HepG2 (cell line): ENCODE measurements around the gene PPP1R9B. TPM values are rescaled to one million over a fixed set of nuclear protein-coding genes. Genes with fewer than 3 reads are reported as not detected.

Experiments
- ATAC-seq: fragments of 200-7000 bp; cut with Tn5 transposase; 3 replicates; pipeline ENCODE4 v1.9.1; 2020; ENCODE audit warnings: mild to moderate bottlenecking, moderate library complexity
- BruUV-seq: library from RNA; stranded (reverse); fragments of 400-500 nt; replicated peaks from 2 replicates; lab custom pipeline; 2021; lab: Mats Ljungman, UMichigan
- CTCF ChIA-PET: fragments of 300-600 bp; formaldehyde crosslinking; extraction: SDS; loops from one replicate; lab custom pipeline; 2021; ENCODE audit warnings: low total read pairs, inconsistent platforms, low intra/inter-chr PET ratio; lab: Yijun Ruan, JAX
- POLR2A ChIA-PET: fragments of 350-600 bp; sonication (Branson Sonifier 250); formaldehyde crosslinking; loops from one replicate; lab custom pipeline; 2020; ENCODE audit warnings: antibody characterized with exemption, inconsistent platforms; lab: Yijun Ruan, JAX
- DNase-seq: peaks from one replicate; pipeline ENCODE4 v3.0.0-alpha.2; 2015; ENCODE audit warnings: low spot score
- FAIRE-seq: peaks from 3 replicates; lab custom pipeline; 2011; peaks lifted over from hg19 to GRCh38; lab: Jason Lieb, UNC
- H2AFZ ChIP-seq: one replicate; pipeline ENCODE4 v1.6.1; 2011; ENCODE audit warnings: low read length, inconsistent platforms
- H3K27ac ChIP-seq: fragments of 300-600 bp; 3 replicates; pipeline ENCODE4 v1.8.0; 2011; ENCODE audit warnings: mixed run types, mild to moderate bottlenecking, mixed read lengths, low read length, inconsistent platforms; ENCODE audit not compliant: insufficient read depth; ENCODE audit errors: extremely low read length
- H3K27me3 ChIP-seq, 2 experiments: fragments of 200-600 bp in 1 of 2; 2 replicates in 1 of 2; 3 replicates in 1 of 2; pipeline versions ENCODE4 v1.6.0 to v1.8.0; 2011; ENCODE audit warnings: low read length in 2 of 2, mild to moderate bottlenecking in 2 of 2, moderate library complexity in 2 of 2, inconsistent platforms in 1 of 2; ENCODE audit not compliant: insufficient read depth in 2 of 2, control insufficient read depth in 1 of 2
- H3K36me3 ChIP-seq, 2 experiments: fragments of 200-600 bp in 1 of 2; replicated peaks in 1 of 2; 2 replicates in 1 of 2; 3 replicates in 1 of 2; pipeline versions ENCODE4 v1.5.1 to v1.8.0; 2011; ENCODE audit warnings: low read length in 2 of 2, inconsistent platforms in 1 of 2; ENCODE audit not compliant: insufficient read depth in 2 of 2, control insufficient read depth in 1 of 2
- H3K4me1 ChIP-seq: 2 replicates; pipeline ENCODE4 v1.5.1; 2012; ENCODE audit warnings: low read length, inconsistent platforms; ENCODE audit not compliant: insufficient read depth
- H3K4me2 ChIP-seq: 2 replicates; pipeline ENCODE4 v1.6.0; 2011; ENCODE audit warnings: low read depth, low read length, inconsistent platforms
- H3K4me3 ChIP-seq, 3 experiments: fragments of 200-600 bp in 1 of 3; sonication (generic), shearing (Covaris generic) in 1 of 3; replicated peaks in 1 of 3; 2 replicates each; pipeline ENCODE4 v1.5.1; 2011 to 2016; ENCODE audit warnings: low read length in 3 of 3, inconsistent platforms in 2 of 3, low read depth in 2 of 3, mild to moderate bottlenecking in 2 of 3, control low read depth in 1 of 3, mixed read lengths in 1 of 3; ENCODE audit not compliant: insufficient read depth in 1 of 3
- H3K79me2 ChIP-seq: one replicate; pipeline ENCODE4 v1.6.1; 2011; ENCODE audit warnings: low read length, inconsistent platforms; ENCODE audit not compliant: insufficient read depth
- H3K9ac ChIP-seq: 2 replicates; pipeline ENCODE4 v1.6.0; 2011; ENCODE audit warnings: mild to moderate bottlenecking, low read depth, low read length, inconsistent platforms; ENCODE audit not compliant: insufficient read depth
- H3K9me3 ChIP-seq: 2 replicates; pipeline ENCODE4 v1.5.1; 2012; ENCODE audit warnings: mild to moderate bottlenecking, low read length
- H4K20me1 ChIP-seq: 2 replicates; pipeline ENCODE4 v1.6.0; 2011; ENCODE audit warnings: inconsistent platforms, mild to moderate bottlenecking, low read length, moderate library complexity; ENCODE audit not compliant: insufficient read depth
- E2F2 ChIP-seq: sonication (generic); formaldehyde crosslinking; IDR thresholded peaks from 2 replicates; pipeline ENCODE4 v1.4.0; 2020; ENCODE audit warnings: missing genetic modification reagents, borderline replicate concordance
- EED ChIP-seq: sonication (generic); formaldehyde crosslinking; IDR thresholded peaks from 2 replicates; pipeline ENCODE4 v1.5.0; 2020; ENCODE audit warnings: mild to moderate bottlenecking, missing genetic modification reagents
- GATAD1 ChIP-seq: IDR thresholded peaks from 2 replicates; pipeline ENCODE4 v1.6.1; 2016; ENCODE audit warnings: missing genetic modification reagents, missing compliant biosample characterization
- HDAC2 ChIP-seq: sonication (generic); formaldehyde crosslinking; IDR thresholded peaks from 2 replicates; pipeline ENCODE4 v1.4.0; 2020; ENCODE audit warnings: missing genetic modification reagents
- JUN ChIP-seq: sonication (generic); formaldehyde crosslinking; IDR thresholded peaks from 2 replicates; pipeline ENCODE4 v1.4.0; 2020; ENCODE audit warnings: mild to moderate bottlenecking, missing genetic modification reagents
- KDM2A ChIP-seq: sonication (generic); formaldehyde crosslinking; IDR thresholded peaks from 2 replicates; pipeline ENCODE4 v1.4.0; 2020; ENCODE audit warnings: low read depth, missing genetic modification reagents, borderline replicate concordance
- KMT2B ChIP-seq: IDR thresholded peaks from 2 replicates; pipeline ENCODE4 v1.6.1; 2016; ENCODE audit warnings: missing genetic modification reagents, missing compliant biosample characterization
- MAFK ChIP-seq, 2 experiments: IDR thresholded peaks in 1 of 2; conservative IDR thresholded peaks in 1 of 2; 2 replicates each; pipeline ENCODE4 v1.6.1; 2011; ENCODE audit warnings: improper control_type of control experiment in 2 of 2, low read length in 2 of 2
- SKI ChIP-seq: fragments of 450-650 bp; IDR thresholded peaks from one replicate; pipeline ENCODE4 v1.6.1; 2018; ENCODE audit warnings: mild to moderate bottlenecking; ENCODE audit not compliant: partially characterized antibody
- ZNF253 ChIP-seq: sonication (generic); formaldehyde crosslinking; IDR thresholded peaks from 2 replicates; pipeline ENCODE4 v1.8.0; 2022; ENCODE audit warnings: mild to moderate bottlenecking, missing genetic modification reagents, borderline replicate concordance
- ZNF30 ChIP-seq: sonication (generic); formaldehyde crosslinking; IDR thresholded peaks from 2 replicates; pipeline ENCODE4 v1.5.0; 2020; ENCODE audit warnings: mild to moderate bottlenecking, missing genetic modification reagents
- ZNF562 ChIP-seq: sonication (generic); formaldehyde crosslinking; IDR thresholded peaks from 2 replicates; pipeline ENCODE4 v1.8.0; 2022; ENCODE audit warnings: missing genetic modification reagents, borderline replicate concordance
- ZNF800 ChIP-seq: sonication (generic); formaldehyde crosslinking; IDR thresholded peaks from 2 replicates; pipeline ENCODE4 v1.4.0; 2020; ENCODE audit warnings: missing genetic modification reagents
- WGBS: methylation state at CpG from one replicate; pipeline ENCODE4 v1.1.6; 2017; ENCODE audit warnings: low lambda C conversion rate; 5-methylcytosine and 5-hydroxymethylcytosine counted together
- in situ Hi-C: cut with HindIII; loops from 2 replicates; pipeline ENCODE4 v1.10.0; 2017; ENCODE audit warnings: low pct_unique_long_range_greater_than_20kb; ENCODE audit not compliant: extremely low pct_ligation_motif_present
- intact Hi-C: fragments of 100-400 bp; cut with micrococcal nuclease; formaldehyde crosslinking; loops from one replicate; pipeline ENCODE4 v1.10.0; 2022; ENCODE audit not compliant: unreplicated experiment
- polyA plus RNA-seq, 8 experiments: library from polyadenylated mRNA; depleted of rRNA in 3 of 8; stranded (reverse) in 7 of 8; unstranded in 1 of 8; fragments of >200 nt; fragmentation: Illumina TruSeq in 4 of 8; extraction: Trizol in 4 of 8; gene quantifications; 2 replicates each; pipeline versions ENCODE4 v1.2.1 to v1.2.3, GENCODE V29; 2011 to 2016; ENCODE audit warnings: low read depth in 4 of 8, missing spikeins in 1 of 8, mixed read lengths in 1 of 8; ENCODE audit not compliant: insufficient read depth in 1 of 8
- total RNA-seq, 5 experiments: library from RNA; depleted of rRNA; stranded (reverse); fragments of >200 nt; fragmentation: Illumina TruSeq; extraction: Trizol; gene quantifications; 2 replicates each; pipeline ENCODE4 v1.2.3, GENCODE V29; 2016; ENCODE audit warnings: low read depth in 1 of 5
- TF ChIP-seq, protein P1 (sequence below): sonication (generic); formaldehyde crosslinking; IDR thresholded peaks from 2 replicates; pipeline ENCODE4 v1.4.0; 2020; ENCODE audit warnings: missing genetic modification reagents
- TF ChIP-seq, protein P2 (sequence below): sonication (generic); formaldehyde crosslinking; IDR thresholded peaks from 2 replicates; pipeline ENCODE4 v1.8.1; 2023; ENCODE audit warnings: mild to moderate bottlenecking, missing genetic modification reagents
- TF ChIP-seq, protein P3 (sequence below): sonication (generic); formaldehyde crosslinking; IDR thresholded peaks from 2 replicates; pipeline ENCODE4 v1.4.0; 2020; ENCODE audit warnings: mild to moderate bottlenecking, missing genetic modification reagents

The PPP1R9B gene
- total and polyA plus RNA-seq, 2 of the 13 experiments (the other 11 are each of a cell fraction or from before 2014, with no cell fraction given) = 9.4 to 15.8 TPM

DNA sequence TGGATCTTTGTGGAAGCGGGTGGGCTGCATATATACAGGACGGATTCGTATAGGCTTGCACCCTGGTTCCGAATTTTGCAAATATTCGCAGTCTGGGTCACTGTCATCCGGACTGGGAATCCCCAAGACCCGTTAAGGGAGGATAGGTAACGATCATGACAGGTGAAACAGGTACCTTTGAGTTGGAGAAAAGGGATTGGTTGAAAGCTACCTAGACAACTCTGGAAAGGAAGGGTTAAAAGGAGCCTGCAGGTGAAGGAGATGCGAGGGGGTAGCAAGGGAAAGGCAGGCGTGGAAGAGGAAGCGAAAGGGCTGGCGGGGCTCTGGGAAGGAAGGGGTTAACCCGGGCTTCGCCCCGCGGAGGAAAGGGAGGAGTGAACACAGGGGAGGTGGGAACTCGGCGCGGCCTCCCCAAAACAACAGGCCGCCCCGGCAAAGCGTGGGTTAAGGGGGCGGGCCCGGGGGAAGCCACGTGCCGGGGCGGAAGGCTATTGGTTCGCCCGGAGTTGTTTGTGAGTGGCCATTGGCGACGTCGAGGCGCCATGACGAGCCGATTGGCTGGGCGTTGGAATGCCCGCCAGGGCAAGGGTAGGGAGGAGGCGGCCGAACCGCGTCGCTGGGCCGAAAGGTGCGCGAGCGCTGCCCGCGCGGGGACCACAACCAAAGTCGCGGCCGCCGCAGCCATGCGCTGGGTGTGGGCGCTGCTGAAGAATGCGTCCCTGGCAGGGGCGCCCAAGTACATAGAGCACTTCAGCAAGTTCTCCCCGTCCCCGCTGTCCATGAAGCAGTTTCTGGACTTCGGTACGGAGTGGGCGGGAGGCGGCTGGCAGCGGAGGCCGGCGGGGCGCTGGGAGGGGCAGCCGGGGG lies 55.5 kb downstream of the PPP1R9B start, which contains the start of gene PDK2:
PDK2 (plus strand) TSS at position 599 of the 867 bp plus-strand sequence; CDS start at position 684, 85 bp downstream.
- H4K20me1 ChIP-seq = no peaks in the 10 kb centered on the region
- FAIRE-seq (peak; percentile 56), DNase-seq (peak; percentile 95), ATAC-seq (peak; percentile 96)
- in situ Hi-C loops (no loop called here), intact Hi-C loops (loop anchor here (1.0 to 2.0 kb wide), 3 partner anchors 16 to 202 kb away; no protein-coding TSS in a partner anchor)
- BruUV-seq = no TSS peak
- peak within 1 kb of the TSS; percentile 67 for H3K27ac ChIP-seq
- peaks cover 0 to 4% of the 10 kb centered on the region in 2 experiments; a peak in 1 of 5 replicates for H3K36me3 ChIP-seq
- H3K9ac ChIP-seq = peak within 1 kb of the TSS; percentile 80
- ChIA-PET POLR2A (interaction anchor here (0.8 to 1.9 kb wide), 7 partner anchors 7 to 57 kb away, joined by 3 to 10 read pairs (median 4); no protein-coding TSS in a partner anchor), CTCF (interaction anchor here (1.1 to 2.1 kb wide), 7 partner anchors 16 to 202 kb away, joined by 3 to 15 read pairs (median 6); partner anchors contain the start of gene PPP1R9B)
- peaks cover 6% of the 10 kb centered on the region for H3K79me2 ChIP-seq
- H2AFZ ChIP-seq = peak within 1 kb of the TSS; percentile 95
- peaks cover 3 to 20% of the 10 kb centered on the region in 2 experiments; a peak in 4 of 5 replicates for H3K27me3 ChIP-seq
- H3K4me2 ChIP-seq = peak within 1 kb of the TSS; percentile 100
- peaks cover 21% of the 10 kb centered on the region for H3K4me1 ChIP-seq
- H3K4me3 ChIP-seq = peak within 1 kb of the TSS; percentile 84 to 88 (median 87)
- H3K9me3 ChIP-seq = no peaks in the 10 kb centered on the region
- WGBS = under 1% methylated on average over 43 of the region's 68 CpGs
- TF ChIP-seq, protein P1, sequence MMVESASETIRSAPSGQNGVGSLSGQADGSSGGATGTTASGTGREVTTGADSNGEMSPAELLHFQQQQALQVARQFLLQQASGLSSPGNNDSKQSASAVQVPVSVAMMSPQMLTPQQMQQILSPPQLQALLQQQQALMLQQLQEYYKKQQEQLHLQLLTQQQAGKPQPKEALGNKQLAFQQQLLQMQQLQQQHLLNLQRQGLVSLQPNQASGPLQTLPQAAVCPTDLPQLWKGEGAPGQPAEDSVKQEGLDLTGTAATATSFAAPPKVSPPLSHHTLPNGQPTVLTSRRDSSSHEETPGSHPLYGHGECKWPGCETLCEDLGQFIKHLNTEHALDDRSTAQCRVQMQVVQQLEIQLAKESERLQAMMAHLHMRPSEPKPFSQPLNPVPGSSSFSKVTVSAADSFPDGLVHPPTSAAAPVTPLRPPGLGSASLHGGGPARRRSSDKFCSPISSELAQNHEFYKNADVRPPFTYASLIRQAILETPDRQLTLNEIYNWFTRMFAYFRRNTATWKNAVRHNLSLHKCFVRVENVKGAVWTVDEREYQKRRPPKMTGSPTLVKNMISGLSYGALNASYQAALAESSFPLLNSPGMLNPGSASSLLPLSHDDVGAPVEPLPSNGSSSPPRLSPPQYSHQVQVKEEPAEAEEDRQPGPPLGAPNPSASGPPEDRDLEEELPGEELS (CRISPR knock-in tag) = peak; percentile 52; the same call in 1 of the 2 replicates
- TF ChIP-seq HDAC2 (CRISPR knock-in tag) = peak; percentile 63
- peak; percentile 89; the same call in 1 of the 2 replicates for TF ChIP-seq ZNF30 (CRISPR knock-in tag)
- TF ChIP-seq EED (CRISPR knock-in tag) = peak; percentile 86
- TF ChIP-seq E2F2 (CRISPR knock-in tag) = no peak
- 0 out of 2 replicates have a peak, but pooled peaks have one; percentile 11 for TF ChIP-seq ZNF253 (CRISPR knock-in tag)
- TF ChIP-seq, protein P2, sequence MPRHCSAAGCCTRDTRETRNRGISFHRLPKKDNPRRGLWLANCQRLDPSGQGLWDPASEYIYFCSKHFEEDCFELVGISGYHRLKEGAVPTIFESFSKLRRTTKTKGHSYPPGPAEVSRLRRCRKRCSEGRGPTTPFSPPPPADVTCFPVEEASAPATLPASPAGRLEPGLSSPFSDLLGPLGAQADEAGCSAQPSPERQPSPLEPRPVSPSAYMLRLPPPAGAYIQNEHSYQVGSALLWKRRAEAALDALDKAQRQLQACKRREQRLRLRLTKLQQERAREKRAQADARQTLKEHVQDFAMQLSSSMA (CRISPR knock-in tag) = no peak
- TF ChIP-seq SKI = no peak
- TF ChIP-seq, protein P3, sequence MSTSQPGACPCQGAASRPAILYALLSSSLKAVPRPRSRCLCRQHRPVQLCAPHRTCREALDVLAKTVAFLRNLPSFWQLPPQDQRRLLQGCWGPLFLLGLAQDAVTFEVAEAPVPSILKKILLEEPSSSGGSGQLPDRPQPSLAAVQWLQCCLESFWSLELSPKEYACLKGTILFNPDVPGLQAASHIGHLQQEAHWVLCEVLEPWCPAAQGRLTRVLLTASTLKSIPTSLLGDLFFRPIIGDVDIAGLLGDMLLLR (CRISPR knock-in tag) = no peak
- TF ChIP-seq JUN = no peak
- TF ChIP-seq MAFK (conservative IDR thresholded peaks at IDR 0.05 in 1 of 2, IDR thresholded peaks at IDR 0.05 in 1 of 2; ENCODE audit: low read length in 2 of 2) = no peak
- TF ChIP-seq ZNF800 (CRISPR knock-in tag) = peak; percentile 65; the same call in 1 of the 2 replicates
- peak; percentile 88 for TF ChIP-seq KDM2A
- TF ChIP-seq KMT2B (CRISPR knock-in tag) = peak; percentile 63; the same call in 1 of the 2 replicates
- TF ChIP-seq ZNF562 (CRISPR knock-in tag) = no peak
- TF ChIP-seq GATAD1 (CRISPR knock-in tag) = peak; percentile 81
